ENCODE results near the gene APOL2. TPM values are rescaled to one million over a fixed set of nuclear protein-coding genes. Genes with fewer than 3 reads are reported as not detected.

Gene APOL2
- total RNA-seq, 2 experiments from 2014 or later = 76.4 to 82.9 TPM

Small RNA genes within 50 kb of the gene (microRNA-seq; reads per million reads assigned to microRNA genes)
- not detected for gene MIR6819 (ENCODE audit: borderline microRNAs expressed, borderline number of aligned reads, borderline replicate concordance)

Other genes with a start within 250 kb of the APOL2 start
- 1 to 10 TPM; 4.3 to 4.6 TPM for gene RBFOX2, start 210.7 kb downstream of the APOL2 start, total RNA-seq
- gene APOL3, start 78.8 kb downstream of the APOL2 start, total RNA-seq = 10 to 100 TPM; 63.9 to 66.7 TPM
- under 1 TPM; 0.53 to 0.67 TPM for gene APOL4, start 37.7 kb downstream of the APOL2 start, total RNA-seq
- gene APOL1, start 13.6 kb upstream of the APOL2 start, total RNA-seq = 10 to 100 TPM; 44.7 to 46.3 TPM
- 100 to 1,000 TPM; 712 to 720 TPM for gene MYH9, start 148.4 kb upstream of the APOL2 start, total RNA-seq
- 10 to 100 TPM; 94.3 to 97.0 TPM for gene TXN2, start 242.1 kb upstream of the APOL2 start, total RNA-seq

Data from activated CD4-positive, alpha-beta memory T cell treated with anti-CD3 and anti-CD28 coated beads for 36 hours (primary cell).